GM19468 (cell line): ENCODE data around the gene E2F6.

ENCODE experiments used
- ATAC-seq: cut with Tn5 transposase; IDR thresholded peaks from one replicate; pipeline ENCODE4 v1.9.1; 2021; ENCODE audit warnings: mild to moderate bottlenecking, moderate library complexity, moderate number of reproducible peaks; ENCODE audit not compliant: unreplicated experiment; ENCODE audit errors: extremely low read depth

E2F6 gene

DNA sequence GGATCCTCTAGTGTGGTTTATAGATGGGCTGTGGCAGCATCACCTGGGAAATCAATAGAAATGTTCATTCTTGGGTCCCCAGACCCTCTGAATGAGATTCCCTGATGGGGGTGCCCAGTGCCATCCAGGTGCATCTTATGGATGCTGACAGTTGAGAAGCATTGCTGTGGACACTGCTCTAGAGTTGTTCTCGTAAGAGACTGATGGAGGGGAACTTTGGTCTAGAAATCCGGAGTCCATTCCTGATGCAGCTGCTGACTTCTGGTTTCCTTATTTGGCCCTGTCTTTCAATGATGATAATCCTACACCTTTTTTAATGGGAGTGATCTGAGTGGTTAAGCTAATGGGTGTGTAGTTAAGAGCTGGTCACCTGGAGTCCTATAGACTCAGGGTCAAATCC, 28.3 kb upstream of the E2F6 start:
- no peak for ATAC-seq

DNA sequence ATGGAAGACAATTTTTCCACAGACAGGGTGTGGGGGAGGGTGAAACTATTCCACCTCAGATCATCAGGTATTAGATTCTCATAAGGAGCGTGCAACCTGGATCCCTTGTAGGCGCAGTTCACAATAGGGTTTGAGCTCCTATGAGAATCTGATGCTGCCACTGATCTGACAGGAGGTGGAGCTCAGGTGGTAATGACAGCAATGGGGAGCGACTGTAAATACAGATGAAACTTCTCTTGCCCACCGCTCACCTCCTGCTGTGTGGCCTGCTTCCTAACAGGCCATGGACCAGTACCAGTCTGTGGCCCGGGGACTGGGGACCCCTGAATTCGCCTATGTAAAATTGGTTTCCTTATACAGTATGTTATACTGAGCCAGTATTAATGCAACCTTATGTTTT, 27.3 kb upstream of the E2F6 start:
- no peak for ATAC-seq

DNA sequence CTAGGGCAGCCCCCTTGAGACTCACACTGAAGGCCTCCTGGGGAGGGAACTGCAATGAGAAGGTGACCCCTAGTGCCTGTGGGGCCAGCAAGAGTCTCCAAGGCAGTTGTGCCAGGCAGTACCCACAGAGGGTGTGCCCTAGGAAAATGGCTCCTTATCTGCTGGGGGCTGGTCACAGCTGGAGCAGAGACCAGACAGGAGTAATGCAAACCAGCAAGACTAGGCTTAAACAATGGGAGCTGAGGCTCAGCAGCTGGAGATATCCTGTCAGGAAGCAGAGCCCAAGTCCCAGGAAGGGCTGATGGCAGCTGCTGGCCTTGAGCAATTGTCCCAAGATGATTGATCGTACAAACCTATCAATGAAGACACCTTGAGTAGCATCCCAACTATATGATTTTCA, 26.8 kb upstream of the E2F6 start:
- ATAC-seq = no peak

DNA sequence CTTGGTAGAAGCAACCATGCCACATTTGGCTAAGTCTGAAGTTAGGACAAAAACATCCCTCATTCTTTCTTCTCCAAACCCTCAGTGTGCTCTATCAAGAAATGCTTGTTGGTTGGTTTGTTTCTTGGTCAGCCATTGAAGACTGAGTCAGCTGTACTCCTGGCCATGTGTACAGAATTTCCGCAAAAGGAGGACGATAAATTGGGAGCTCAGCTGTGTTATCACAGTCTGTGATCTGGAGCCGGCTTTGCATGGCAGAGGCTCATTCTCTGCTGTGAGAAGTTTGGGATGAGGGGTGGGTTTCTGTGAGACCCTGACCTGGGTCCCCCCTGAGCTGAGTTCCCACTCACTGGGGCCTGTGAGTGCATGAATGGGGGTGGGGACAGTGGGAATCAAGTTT, 26.3 kb upstream of the E2F6 start:
- ATAC-seq = no peak

DNA sequence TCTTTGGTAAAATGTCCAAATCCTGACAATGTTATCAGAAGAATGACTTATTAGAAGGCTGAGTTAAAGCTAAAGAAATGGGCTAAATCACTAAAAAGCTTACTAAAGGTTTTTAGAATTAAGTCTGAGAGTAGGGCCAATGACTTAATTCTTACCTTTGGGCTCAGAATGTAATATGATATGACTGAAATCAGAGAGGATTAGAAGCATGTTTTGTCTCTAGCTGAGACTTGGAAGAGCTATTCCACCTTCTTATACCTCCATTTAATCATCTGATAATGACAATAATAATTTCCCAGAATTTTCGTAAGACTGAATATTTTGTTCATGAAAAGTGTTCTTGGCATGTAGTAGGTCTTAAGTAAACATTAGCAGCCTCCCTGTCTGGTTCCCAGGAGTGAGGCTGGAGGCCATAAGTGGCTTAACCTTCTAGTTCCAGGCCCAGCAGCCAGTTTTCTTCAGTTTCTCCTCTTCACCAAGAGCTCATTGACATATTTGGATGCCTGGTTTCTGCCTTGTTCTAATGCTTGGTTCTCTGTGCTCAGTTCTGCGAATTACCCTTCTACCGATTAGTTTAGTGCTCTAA, 25.5 kb upstream of the E2F6 start:
- ATAC-seq = no peak

GRCh38 chr2:11490194-11490593, 24.2 kb upstream of the E2F6 start:
- no peak for ATAC-seq

GRCh38 chr2:11488809-11489208, 22.8 kb upstream of the E2F6 start:
- ATAC-seq = no peak

- no peak for ATAC-seq
Measured at GRCh38 chr2:11483806-11484617, 18.1 kb upstream of the E2F6 start.

GRCh38 chr2:11482473-11483035, 16.6 kb upstream of the E2F6 start:
- no peak for ATAC-seq

DNA sequence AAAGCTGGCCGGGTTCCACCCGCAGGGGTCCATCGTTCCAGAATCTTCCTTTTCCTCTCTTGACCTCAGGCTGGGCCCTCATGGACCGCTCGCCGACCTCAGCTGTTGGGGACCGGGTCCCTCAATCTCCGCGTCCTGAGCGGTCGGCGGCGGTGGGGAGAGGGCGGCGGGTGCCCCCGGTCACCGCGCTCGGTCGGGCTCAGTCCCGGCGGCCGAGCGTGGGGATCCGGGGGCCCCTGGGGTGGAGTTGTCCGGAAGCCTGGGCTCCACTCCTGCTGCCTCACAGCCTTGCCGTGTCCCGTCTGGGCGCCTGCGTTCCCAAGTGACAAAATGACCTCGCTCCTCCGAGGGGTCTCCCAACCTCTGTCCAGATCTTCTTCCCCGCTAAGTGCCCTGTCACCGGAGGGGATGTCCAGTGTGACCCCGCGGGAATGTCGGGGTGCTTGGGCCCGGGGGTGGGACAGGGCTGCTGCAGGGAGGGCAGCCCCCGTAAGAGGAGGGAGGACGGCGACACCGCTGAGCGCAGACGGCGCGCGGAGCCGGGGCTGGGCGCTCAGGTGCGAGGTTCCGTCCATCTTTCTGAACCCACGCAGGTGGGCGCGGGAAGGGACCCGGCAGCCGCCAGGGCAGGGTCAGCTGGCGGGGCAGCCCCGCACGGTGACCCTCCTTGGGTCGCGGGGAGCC, 16.0 kb upstream of the E2F6 start:
- ATAC-seq = no peak

- no peak for ATAC-seq
Measured at GRCh38 chr2:11481426-11481788, 15.4 kb upstream of the E2F6 start.

DNA sequence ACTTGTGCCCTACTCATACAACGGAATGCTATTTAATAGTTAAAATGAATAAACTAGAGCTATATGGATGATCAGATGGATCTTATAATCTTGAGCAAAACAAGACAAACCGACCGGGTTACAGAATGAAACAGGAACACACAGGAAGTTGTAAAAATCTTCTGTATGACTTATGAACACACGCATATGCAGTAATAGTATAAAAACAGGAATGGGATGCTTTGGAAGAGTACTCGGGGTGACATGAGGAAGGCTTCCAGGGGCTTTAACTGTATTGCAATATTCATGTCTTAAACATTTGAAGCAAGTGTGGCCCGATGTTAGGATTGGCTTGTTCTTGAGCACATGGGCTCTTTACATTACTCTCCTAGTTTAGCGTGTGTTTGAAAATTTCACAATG, 14.9 kb upstream of the E2F6 start:
- ATAC-seq = no peak

DNA sequence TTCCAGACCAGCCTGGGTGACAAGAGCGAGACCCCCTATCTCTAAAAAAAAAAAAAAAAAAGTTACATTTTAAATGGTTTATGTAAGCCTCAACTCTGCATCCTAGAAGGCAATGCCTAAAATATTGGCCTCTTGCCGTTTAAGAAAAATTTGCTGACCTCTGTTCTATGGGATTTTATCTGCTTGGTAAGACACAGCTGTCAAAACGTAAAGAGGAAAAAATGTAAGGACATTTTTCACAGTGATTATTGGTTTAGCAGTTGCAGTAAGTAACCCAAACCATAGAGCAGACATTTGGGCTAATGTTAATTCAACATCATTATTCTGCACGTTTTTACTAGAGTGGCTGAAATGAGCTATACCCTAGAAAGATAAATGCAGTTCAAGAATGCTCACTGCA, 14.4 kb upstream of the E2F6 start:
- no peak for ATAC-seq

- ATAC-seq = no peak
Measured at GRCh38 chr2:11478899-11479605, 13.1 kb upstream of the E2F6 start.

- ATAC-seq = no peak
Measured at GRCh38 chr2:11477994-11478393, 12.0 kb upstream of the E2F6 start.

GRCh38 chr2:11473659-11474433, 7.9 kb upstream of the E2F6 start:
- no peak for ATAC-seq

- ATAC-seq = no peak
Measured at GRCh38 chr2:11467749-11468148, 1.8 kb upstream of the E2F6 start.

- no peak for ATAC-seq
Measured at GRCh38 chr2:11467129-11467649, 1.2 kb upstream of the E2F6 start.

- no peak for ATAC-seq
Measured at GRCh38 chr2:11466307-11467128, 557 bp upstream of the E2F6 start.
